ENCODE data around the gene ELAVL3.
"Not testable (repeated sequence)": the region's sequence is repeated elsewhere in the genome, so short reads cannot be mapped to it uniquely, and the experiment has no call there.

Gene ELAVL3

GRCh38 chr19:11458912-11459311 lies 21.9 kb downstream of the ELAVL3 start:
- DNase-seq (ENCODE audit: low spot score) = not testable (repeated sequence)

- DNase-seq (ENCODE audit: low spot score) = no peak
These were observed 22.5 kb downstream of the ELAVL3 start for GRCh38 chr19:11458236-11458900.

GRCh38 chr19:11457831-11458230 lies 23.0 kb downstream of the ELAVL3 start:
- DNase-seq (ENCODE audit: low spot score) = no peak

- DNase-seq (ENCODE audit: low spot score) = no peak
These were observed 23.7 kb downstream of the ELAVL3 start for GRCh38 chr19:11457115-11457514.

DNA sequence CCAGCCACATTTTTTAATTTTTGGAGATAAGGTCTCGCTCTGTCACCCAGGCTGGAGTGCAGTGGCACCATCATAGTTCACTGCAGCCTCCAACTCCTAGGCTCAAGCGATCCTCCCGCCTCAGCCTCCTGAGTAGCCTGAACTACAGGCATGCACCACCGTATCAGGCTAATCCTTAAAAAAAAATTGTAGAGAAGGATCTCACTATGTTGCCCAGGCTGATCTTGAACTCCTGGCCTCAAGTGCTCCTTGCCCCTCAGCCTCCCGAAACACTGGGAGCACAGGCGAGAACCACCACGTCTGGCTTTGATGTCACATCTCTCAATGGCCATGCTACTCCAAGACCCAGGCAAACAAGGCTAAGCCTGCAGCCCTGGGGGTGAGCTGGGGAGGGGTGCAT lies 24.2 kb downstream of the ELAVL3 start:
- DNase-seq (ENCODE audit: low spot score) = no peak

DNA sequence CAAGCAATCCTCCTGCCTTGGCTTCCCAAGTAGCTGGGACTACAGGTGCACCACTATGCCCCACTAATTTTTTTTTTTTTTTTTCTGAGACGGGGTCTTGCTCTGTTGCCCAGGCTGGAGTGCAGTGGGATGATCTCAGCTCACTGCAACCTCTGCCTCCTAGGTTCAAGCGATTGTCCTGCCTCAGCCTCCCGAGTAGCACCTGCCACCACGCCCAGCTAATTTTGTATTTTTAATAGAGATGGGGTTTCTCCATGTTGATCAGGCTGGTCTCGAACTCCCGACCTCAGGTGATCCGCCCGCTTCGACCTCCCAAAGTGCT lies 25.7 kb downstream of the ELAVL3 start:
- DNase-seq (ENCODE audit: low spot score) = not testable (repeated sequence)

DNA sequence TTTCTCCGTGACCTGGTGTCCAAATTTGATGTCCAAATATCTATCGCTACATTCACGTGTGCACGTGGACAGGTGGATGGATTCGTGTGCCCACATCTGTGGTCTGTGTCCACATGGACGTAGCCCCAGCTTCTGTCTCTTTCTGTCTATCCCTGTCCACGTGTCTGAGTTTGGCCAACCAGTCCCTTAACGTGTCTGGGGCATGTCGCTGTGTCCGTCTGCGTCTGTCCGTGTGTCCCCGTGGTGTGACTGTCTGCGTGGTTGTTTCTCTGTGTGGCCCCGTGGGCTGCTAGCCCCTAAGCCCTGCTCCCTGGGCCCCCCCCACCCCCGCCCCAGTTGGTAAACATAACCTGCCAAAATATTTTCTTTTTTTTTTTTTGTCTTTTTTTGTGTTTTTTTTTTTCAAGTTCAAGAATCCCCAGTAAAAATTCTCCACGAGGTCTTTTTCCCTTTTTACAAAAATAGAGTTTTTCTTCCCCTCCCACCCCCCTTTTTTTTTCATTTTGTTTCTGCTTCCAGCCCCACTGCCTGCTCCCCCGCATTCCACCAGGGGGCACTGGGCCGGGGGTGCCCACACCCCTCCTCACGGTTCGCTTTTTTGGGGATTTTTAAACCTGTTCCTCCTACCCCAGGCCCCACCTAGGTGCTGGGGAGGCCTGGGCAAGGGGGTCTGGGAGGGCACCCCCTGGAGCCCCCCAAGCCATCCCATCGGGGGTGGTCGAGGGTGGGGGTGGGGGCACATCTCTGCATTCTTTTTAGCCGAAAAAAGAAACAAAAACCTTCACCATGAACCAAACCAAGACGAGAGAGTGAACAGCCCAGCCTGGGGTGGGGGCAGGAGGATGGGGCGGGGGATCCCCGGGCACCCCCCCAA lies 27.1 kb downstream of the ELAVL3 start:
- DNase-seq (ENCODE audit: low spot score) = peak; percentile 66

- DNase-seq (ENCODE audit: low spot score) = no peak
These were observed 28.1 kb downstream of the ELAVL3 start for GRCh38 chr19:11452620-11453310.

DNA sequence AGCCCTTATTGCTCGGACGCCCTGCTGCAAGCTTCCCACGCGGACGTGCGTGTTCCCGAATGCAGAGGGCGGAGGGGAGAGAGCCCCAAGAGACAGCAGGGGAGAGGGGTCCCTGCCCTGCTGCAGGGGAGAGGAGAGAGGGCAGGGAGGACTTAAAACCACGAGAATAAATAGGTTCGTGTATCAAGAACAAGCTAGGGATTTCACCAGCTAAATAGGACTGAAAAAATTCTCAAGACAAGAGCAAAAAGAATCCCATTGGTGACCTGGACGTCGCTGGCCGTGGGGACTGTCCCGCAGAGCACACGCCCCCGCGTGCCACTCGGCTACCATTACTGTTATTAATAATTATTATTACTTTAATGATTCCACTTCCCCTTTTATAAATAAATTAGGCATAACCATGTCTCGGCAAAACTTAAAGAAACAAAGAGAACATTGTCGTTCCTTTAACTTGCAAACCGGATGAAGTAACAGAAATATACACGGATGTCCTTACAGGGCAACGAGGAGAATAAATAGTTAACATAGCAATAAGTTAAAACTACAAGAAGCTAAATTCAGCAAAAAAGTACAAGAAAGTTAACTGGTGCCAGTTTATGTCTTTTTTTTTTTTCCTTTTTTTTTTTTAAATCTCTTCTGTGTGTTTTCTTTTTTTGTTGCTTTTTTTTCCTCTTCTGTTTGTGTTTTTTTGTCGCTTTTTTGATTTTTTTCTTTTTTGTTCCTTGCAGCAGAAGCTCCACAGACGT lies 28.8 kb downstream of the ELAVL3 start:
- DNase-seq (ENCODE audit: low spot score) = no peak

DNA sequence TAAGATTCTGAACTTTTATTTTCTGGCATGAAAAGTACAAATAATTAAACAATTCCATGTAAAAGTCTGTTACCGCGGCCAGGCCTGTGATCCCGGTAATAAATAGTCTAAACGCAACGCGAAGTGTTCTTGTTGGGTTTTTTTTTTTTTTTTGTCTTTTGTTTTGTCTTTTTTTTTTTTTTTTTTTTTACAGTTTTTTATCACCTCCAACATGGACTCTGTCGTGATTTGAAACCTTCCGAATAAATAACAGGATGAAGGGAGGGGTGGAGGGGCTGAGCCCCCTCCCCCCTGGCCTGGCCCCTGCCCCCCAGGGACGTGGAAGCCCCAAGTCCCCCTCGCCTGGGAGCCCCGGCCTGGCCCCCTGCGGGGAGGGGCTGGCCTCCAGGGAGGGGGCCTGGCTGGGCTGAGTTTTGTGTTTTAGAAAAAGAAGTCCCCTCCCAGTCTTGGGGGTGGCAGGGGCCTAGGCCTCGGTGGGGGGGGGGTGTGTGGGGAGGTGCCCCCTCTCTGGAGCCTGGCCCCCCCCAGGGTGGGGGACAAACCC lies 29.4 kb downstream of the ELAVL3 start:
- no peak for DNase-seq (ENCODE audit: low spot score)

DNA sequence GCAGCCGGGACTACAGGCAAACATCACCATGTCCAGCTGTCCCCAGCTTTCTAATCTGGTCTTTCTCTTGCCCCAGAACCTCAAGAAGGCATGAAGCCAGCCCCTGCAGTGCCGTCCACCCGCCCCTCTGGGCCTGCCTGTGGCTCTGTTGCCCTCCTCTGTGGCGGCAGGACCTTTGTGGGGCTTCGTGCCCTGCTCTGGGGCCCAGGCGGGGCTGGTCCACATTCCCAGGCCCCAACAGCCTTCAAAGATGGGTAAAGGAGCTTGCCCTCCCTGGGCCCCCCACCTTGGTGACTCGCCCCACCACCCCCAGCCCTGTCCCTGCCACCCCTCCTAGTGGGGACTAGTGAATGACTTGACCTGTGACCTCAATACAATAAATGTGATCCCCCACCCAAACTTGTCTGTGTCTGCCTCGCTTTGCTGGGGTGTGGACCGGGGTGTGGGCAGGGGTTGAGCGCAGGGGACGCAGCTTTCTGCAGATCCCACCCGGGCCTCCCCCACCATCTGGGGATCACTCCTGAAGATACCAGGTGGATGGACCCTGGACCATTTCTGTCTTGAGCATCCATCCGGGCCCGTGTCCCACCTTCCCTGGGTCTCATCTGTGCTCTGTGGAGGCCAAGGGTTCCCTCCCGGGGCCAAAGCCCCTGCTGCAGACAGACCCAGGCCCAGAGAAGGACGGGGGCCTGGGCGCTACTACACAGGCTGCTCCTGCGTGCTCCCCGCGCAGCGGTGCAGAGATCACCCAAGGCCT lies 30.1 kb downstream of the ELAVL3 start:
- DNase-seq (ENCODE audit: low spot score) = no peak

DNA sequence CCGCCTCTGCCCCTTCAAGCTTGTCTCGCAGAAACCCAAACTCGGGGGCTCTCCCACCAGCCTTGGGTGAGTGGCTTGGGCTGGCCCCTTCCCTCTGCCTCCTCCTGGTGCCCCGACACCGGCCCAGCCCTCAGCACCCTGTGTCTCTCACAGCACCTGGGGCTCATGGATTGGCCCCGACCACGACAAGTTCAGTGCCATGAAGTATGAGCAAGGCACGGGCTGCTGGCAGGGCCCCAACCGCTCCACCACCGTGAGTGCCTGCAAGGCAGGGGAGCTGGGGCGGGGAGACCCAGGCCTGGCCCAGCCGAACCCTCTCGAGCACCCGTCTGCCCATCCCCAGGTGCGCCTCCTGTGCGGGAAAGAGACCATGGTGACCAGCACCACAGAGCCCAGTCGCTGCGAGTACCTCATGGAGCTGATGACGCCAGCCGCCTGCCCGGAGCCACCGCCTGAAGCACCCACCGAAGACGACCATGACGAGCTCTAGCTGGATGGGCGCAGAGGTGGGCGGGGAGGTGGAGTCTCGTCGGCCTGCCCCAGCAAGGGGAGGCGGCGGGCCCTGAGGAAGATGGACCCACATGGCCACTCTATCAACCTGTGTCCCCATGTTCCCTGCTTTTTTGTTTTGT lies 31.8 kb downstream of the ELAVL3 start:
- no peak for DNase-seq (ENCODE audit: low spot score)

DNA sequence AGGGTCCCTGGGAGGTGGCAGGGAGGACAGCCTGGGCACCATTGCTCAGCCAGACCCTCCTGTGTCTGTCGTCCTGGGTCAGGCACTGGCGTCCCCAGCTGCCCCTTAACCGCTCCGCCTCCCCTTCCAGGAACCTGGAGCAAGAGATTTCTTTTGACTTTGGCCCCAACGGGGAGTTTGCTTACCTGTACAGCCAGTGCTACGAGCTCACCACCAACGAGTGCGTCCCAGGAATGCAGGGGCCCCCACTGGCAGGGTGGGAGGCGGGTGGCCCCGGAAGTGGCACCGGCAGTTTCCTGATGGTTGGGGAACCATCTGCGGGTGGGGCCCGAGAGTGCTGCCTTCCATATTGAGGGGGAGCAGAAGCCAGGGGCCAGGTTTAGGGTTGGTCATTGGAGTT lies 32.4 kb downstream of the ELAVL3 start:
- DNase-seq (ENCODE audit: low spot score) = no peak

DNA sequence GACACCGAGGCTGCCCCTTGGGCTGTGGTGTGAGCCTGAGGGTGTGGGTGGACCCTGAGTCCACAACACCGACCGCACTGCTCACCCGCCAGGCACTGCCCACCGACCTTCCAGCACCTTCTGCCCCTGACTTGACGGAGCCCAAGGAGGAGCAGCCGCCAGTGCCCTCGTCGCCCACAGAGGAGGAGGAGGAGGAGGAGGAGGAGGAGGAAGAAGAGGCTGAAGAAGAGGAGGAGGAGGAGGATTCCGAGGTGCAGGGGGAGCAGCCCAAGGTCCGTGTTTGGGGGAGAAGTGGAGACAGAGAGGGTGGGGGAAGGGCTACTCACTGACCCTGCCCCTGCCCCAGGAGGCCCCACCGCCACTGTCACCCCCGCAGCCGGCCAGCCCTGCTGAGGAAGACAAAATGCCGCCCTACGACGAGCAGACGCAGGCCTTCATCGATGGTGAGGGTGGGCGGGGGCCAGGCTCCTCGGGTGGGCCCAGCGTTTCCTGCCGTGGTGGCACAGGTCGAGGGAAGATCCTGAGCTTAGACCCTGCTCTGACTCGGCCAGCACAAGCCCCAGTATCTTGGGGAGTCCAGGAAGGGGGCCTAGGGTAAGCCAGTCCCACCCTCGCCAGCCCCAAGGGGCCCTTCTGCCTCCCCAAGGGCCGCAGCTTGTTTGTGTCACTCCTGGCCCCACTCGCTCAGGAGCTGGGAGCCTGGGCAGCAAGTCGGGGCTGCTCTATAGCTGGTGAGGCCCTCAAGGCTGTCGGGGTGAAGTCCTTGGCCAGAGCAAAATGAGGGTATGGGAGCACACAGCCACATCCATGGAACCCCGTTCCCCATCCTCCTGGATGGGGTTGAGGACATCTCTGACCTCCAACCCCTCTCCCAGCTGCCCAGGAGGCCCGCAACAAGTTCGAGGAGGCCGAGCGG lies 33.2 kb downstream of the ELAVL3 start:
- no peak for DNase-seq (ENCODE audit: low spot score)

DNA sequence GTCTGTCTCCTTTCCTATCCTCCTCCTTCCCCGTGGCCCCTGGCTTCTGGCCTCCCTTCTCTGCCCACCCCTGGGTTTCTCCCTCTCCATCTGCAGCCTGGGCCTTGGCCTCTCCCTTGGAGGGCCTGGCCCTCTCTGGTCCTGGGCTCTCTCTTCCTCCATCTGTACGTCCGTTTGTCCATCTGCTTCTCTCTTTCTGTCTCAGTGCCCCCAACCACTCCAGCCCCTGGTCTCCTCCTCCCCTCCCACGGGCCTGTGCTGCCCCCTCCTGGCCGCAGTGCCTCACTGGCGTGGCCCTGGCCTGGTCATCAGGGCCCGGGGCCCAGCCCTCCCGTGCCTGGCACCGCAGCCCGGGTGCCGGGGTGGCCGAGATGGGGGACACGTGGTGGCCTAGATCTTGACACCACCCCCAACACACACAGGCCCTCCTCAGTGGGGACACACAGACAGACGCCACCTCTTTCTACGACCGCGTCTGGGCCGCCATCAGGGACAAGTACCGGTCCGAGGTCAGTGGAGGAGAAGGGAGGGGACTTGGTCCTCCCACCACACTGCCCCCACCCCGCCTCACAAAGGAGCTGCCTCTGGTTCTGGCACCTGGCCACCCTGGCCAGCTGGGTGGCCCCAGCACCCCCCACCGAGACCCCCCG lies 34.1 kb downstream of the ELAVL3 start:
- peak; percentile 70 for DNase-seq (ENCODE audit: low spot score)

GRCh38 chr19:11446271-11446651 lies 34.6 kb downstream of the ELAVL3 start:
- DNase-seq (ENCODE audit: low spot score) = no peak

GRCh38 chr19:11445141-11445540 lies 35.7 kb downstream of the ELAVL3 start:
- DNase-seq (ENCODE audit: low spot score) = no peak

DNA sequence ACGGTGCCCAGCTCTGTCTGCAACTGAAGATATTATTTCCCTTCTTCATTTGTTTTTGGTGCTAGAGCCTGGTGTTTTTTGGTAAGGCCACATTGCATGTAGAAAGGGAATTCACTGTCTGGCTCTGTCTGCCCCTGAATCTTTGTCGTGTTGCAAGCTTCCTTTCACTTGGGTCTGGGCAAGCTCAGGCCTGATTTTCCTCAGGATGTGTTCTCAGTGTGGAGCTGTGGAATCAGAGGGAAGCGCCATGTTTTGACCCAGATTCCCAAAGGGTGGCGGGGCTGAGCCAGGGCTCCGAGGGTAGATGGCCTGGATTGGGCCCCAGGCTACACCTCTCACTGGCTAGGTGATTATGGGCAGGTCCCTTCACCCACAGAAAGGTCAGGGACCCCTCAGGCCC lies 36.8 kb downstream of the ELAVL3 start:
- DNase-seq (ENCODE audit: low spot score) = no peak

- peak; percentile 68 for DNase-seq (ENCODE audit: low spot score)
These were observed 42.9 kb downstream of the ELAVL3 start for GRCh38 chr19:11437955-11438354.
